ENCODE data around the gene PRKN. TPM values are rescaled to one million over a fixed set of nuclear protein-coding genes. Genes with fewer than 3 reads are reported as not detected.

PRKN gene
- total RNA-seq, 1 experiment from 2014 or later, result 0.46 TPM

DNA sequence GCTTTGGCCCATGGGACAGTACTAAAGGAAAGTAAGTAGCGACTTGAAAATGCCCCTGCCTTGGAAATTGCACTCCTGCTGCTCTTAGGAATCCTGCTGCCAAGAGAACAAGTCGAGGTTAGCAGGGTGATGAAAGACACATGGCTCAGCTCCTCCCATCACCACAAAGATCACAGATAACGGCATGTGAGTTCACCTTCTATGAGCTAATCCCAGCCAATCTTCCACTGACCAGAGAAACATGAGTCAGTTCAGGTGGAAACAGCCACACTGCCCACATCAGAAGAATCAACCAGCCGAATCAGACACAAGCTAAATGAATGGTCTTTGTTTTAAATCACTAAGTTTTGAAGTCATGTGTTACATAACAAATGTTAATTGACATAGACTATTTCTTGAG, 106.3 kb downstream of the PRKN start:
- ChIA-PET CTCF (no interaction called here), POLR2A (no interaction called here)
- no peaks in the 10 kb centered on the region for H3K4me1 ChIP-seq (ENCODE audit: control insufficient read depth, insufficient read depth, low read length)
- intact Hi-C loops (cut with micrococcal nuclease; ENCODE audit: unreplicated experiment) (no loop called here), in situ Hi-C loops (cut with HindIII; ENCODE audit: low pct_unique_long_range_greater_than_20kb, low sequenced_read_pairs) (no loop called here)
- H3K9me3 ChIP-seq (ENCODE audit: control insufficient read depth, insufficient read depth, low read depth, low read length), result 0 out of 2 replicates have a peak, but pooled peaks cover 3% of the 10 kb centered on the region
- BruUV-seq (replicated peaks), result no TSS peak
- ATAC-seq (no peak), DNase-seq (ENCODE audit: low read depth, low spot score) (no peak)
- no peak overlapping the region for H3K4me3 ChIP-seq (ENCODE audit: low read depth in 2 of 2, low read length in 2 of 2)
- no peaks in the 10 kb centered on the region for H3K36me3 ChIP-seq (ENCODE audit: control insufficient read depth, insufficient read depth, low read length)
- TF ChIP-seq, protein P1, sequence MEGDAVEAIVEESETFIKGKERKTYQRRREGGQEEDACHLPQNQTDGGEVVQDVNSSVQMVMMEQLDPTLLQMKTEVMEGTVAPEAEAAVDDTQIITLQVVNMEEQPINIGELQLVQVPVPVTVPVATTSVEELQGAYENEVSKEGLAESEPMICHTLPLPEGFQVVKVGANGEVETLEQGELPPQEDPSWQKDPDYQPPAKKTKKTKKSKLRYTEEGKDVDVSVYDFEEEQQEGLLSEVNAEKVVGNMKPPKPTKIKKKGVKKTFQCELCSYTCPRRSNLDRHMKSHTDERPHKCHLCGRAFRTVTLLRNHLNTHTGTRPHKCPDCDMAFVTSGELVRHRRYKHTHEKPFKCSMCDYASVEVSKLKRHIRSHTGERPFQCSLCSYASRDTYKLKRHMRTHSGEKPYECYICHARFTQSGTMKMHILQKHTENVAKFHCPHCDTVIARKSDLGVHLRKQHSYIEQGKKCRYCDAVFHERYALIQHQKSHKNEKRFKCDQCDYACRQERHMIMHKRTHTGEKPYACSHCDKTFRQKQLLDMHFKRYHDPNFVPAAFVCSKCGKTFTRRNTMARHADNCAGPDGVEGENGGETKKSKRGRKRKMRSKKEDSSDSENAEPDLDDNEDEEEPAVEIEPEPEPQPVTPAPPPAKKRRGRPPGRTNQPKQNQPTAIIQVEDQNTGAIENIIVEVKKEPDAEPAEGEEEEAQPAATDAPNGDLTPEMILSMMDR (IDR thresholded peaks at IDR 0.05), result no peak
- TF ChIP-seq TCF7L2 (IDR thresholded peaks at IDR 0.05; ENCODE audit: low read depth, low read length) (no peak), POLR2AphosphoS5 (IDR thresholded peaks at IDR 0.05; ENCODE audit: low read depth, low read length) (no peak), SIN3A (IDR thresholded peaks at IDR 0.05; ENCODE audit: borderline replicate concordance, insufficient read depth, low read depth, low read length) (no peak), REST (IDR thresholded peaks at IDR 0.05; ENCODE audit: insufficient read depth in 1 of 2, low read depth in 2 of 2, low read length in 1 of 2) (no peak)
- no peak overlapping the region for H3K27ac ChIP-seq (ENCODE audit: low read length)
- no peaks in the 10 kb centered on the region for H3K27me3 ChIP-seq (ENCODE audit: control insufficient read depth, insufficient read depth, low read length)

- intact Hi-C loops (cut with micrococcal nuclease; ENCODE audit: unreplicated experiment) (no loop called here), in situ Hi-C loops (cut with HindIII; ENCODE audit: low pct_unique_long_range_greater_than_20kb, low sequenced_read_pairs) (no loop called here)
- Histone ChIP-seq H3K27me3 (ENCODE audit: control insufficient read depth, insufficient read depth, low read length) (no peaks in the 10 kb centered on the region), H3K27ac (ENCODE audit: low read length) (no peak overlapping the region), H3K4me3 (ENCODE audit: low read depth in 2 of 2, low read length in 2 of 2) (no peak overlapping the region), H3K36me3 (ENCODE audit: control insufficient read depth, insufficient read depth, low read length) (no peaks in the 10 kb centered on the region), H3K9me3 (ENCODE audit: control insufficient read depth, insufficient read depth, low read depth, low read length) (0 out of 2 replicates have a peak, but pooled peaks cover 3% of the 10 kb centered on the region), H3K4me1 (ENCODE audit: control insufficient read depth, insufficient read depth, low read length) (no peaks in the 10 kb centered on the region)
- ATAC-seq, result no peak
- CTCF ChIA-PET, result no interaction called here
- no peak for DNase-seq (ENCODE audit: low read depth, low spot score)
- no peak for TF ChIP-seq POLR2AphosphoS5 (IDR thresholded peaks at IDR 0.05; ENCODE audit: low read depth, low read length)
- no peak for TF ChIP-seq REST (IDR thresholded peaks at IDR 0.05; ENCODE audit: insufficient read depth in 1 of 2, low read depth in 2 of 2, low read length in 1 of 2)
- no peak for TF ChIP-seq SIN3A (IDR thresholded peaks at IDR 0.05; ENCODE audit: borderline replicate concordance, insufficient read depth, low read depth, low read length)
- TF ChIP-seq, protein P1 (IDR thresholded peaks at IDR 0.05), result no peak
- TF ChIP-seq TCF7L2 (IDR thresholded peaks at IDR 0.05; ENCODE audit: low read depth, low read length), result no peak
- POLR2A ChIA-PET, result no interaction called here
- BruUV-seq (replicated peaks), result no TSS peak
These were observed 107.5 kb downstream of the PRKN start for GRCh38 chr6:162620073-162620472.
